CD4-positive, alpha-beta T cell (primary cell): ENCODE results near the gene FYB1. TPM values are rescaled to one million over a fixed set of nuclear protein-coding genes. Genes with fewer than 3 reads are reported as not detected.
A peak's percentile ranks its signal among the peaks of the same experiment; 100 is the strongest.

Experiments used
- ATAC-seq: fragments of 200-7000 bp; cut with Tn5 transposase; one replicate; pipeline ENCODE4 v1.10.0; 2022; ENCODE audit warnings: mild to moderate bottlenecking; ENCODE audit not compliant: poor library complexity
- CTCF ChIA-PET: fragments of 350-600 bp; sonication (Branson Sonifier 250); formaldehyde crosslinking; loops from one replicate; lab custom pipeline; 2021; ENCODE audit warnings: antibody characterized with exemption, inconsistent platforms; lab: Charles Lee
- POLR2A ChIA-PET: fragments of 350-600 bp; sonication (Branson Sonifier 250); formaldehyde crosslinking; loops from one replicate; lab custom pipeline; 2021; ENCODE audit warnings: antibody characterized with exemption, inconsistent platforms; lab: Charles Lee
- DNase-seq, 14 experiments: peaks; one replicate each; pipeline ENCODE4 v3.0.0-alpha.2; 2013 to 2020; ENCODE audit warnings: mixed read lengths in 2 of 14
- H3K27ac ChIP-seq, 2 donors: one replicate each; pipeline versions ENCODE4 v1.5.1 to v1.7.0; 2013; ENCODE audit warnings: low read length in 2 of 2, low read depth in 1 of 2, mild to moderate bottlenecking in 1 of 2
- H3K27me3 ChIP-seq, 2 experiments: 1 replicate in 1 of 2; 2 replicates in 1 of 2; pipeline versions ENCODE4 v1.6.1 to v1.7.0; 2013; ENCODE audit warnings: low read length in 2 of 2, control low read depth in 1 of 2, mild to moderate bottlenecking in 1 of 2, moderate library complexity in 1 of 2; ENCODE audit not compliant: insufficient read depth in 2 of 2, control insufficient read depth in 1 of 2
- H3K36me3 ChIP-seq: one replicate; pipeline ENCODE4 v1.6.1; 2013; ENCODE audit warnings: low read length, control low read depth; ENCODE audit not compliant: insufficient read depth
- H3K4me1 ChIP-seq: one replicate; pipeline ENCODE4 v1.6.1; 2013; ENCODE audit warnings: low read length, control low read depth; ENCODE audit not compliant: insufficient read depth
- H3K4me3 ChIP-seq: one replicate; pipeline ENCODE4 v1.5.1; 2013; ENCODE audit warnings: mild to moderate bottlenecking, low read length, moderate library complexity
- H3K9me3 ChIP-seq, 2 experiments: 1 replicate in 1 of 2; 2 replicates in 1 of 2; pipeline versions ENCODE4 v1.6.1 to v1.7.0; 2013; ENCODE audit warnings: low read length in 2 of 2, mild to moderate bottlenecking in 2 of 2, control low read depth in 1 of 2, moderate library complexity in 1 of 2; ENCODE audit not compliant: control insufficient read depth in 1 of 2, insufficient read depth in 1 of 2
- H3K27ac Mint-ChIP-seq: one replicate; pipeline ENCODE4 v1.8.0; 2020; ENCODE audit warnings: mixed read lengths
- H3K27me3 Mint-ChIP-seq: one replicate; pipeline ENCODE4 v1.8.0; 2021; ENCODE audit warnings: mixed read lengths
- H3K36me3 Mint-ChIP-seq: one replicate; pipeline ENCODE4 v1.8.0; 2021; ENCODE audit warnings: low read depth, mixed read lengths
- H3K4me1 Mint-ChIP-seq: one replicate; pipeline ENCODE4 v1.8.0; 2021; ENCODE audit warnings: low read depth, mixed read lengths
- H3K4me3 Mint-ChIP-seq: one replicate; pipeline ENCODE4 v1.8.0; 2020; ENCODE audit warnings: mild to moderate bottlenecking, mixed read lengths
- H3K9me3 Mint-ChIP-seq: one replicate; pipeline ENCODE4 v1.8.0; 2020; ENCODE audit warnings: mixed read lengths
- intact Hi-C, 2 experiments: fragments of 100-400 bp; cut with DNase I in 1 of 2; cut with micrococcal nuclease in 1 of 2; formaldehyde crosslinking; loops; one replicate each; pipeline versions ENCODE4 v1.15.1 to v1.9.0; 2023 to 2025; cut with DNase I, micrococcal nuclease
- total RNA-seq, 174 experiments: library from RNA in 2 of 174; stranded (reverse) in 2 of 174; gene quantifications; one replicate each; pipeline ENCODE4 v1.2.3 and lab custom pipeline; 2021 to 2026
- TF ChIP-seq, protein P1 (sequence below): fragments of 200-600 bp; IDR thresholded peaks from one replicate; pipeline ENCODE4 v1.8.0; 2022; ENCODE audit warnings: antibody characterized with exemption, mild to moderate bottlenecking

The FYB1 gene
- total RNA-seq, 2 experiments from 2014 or later: 478 to 497 TPM

DNA sequence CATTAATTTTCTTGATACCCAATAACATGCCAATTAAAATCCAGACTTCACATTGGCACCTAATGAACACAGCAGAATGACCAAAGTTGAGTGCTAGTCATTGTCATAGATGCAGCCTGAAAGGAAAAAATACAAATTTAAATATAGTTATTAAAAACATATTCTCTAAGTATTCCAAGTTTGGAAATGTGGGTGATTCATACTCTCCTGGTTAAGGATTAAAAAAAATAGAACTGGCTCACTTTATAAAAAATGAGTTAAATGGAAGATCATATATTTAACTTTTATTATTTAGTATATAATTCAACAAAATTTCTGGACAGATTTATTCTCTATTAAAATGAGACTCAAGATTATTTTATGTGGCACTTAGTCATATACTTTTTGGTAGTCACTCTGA, 112.0 kb downstream of the FYB1 start:
- H3K27me3 Mint-ChIP-seq: no peaks in the 10 kb centered on the region
- intact Hi-C loops: loop anchor here in 1 of 2 experiments (2.0 to 5.0 kb wide), 2 partner anchors 35 to 100 kb away; no protein-coding TSS in a partner anchor
- Histone ChIP-seq H3K27me3 (no peaks in the 10 kb centered on the region), H3K4me3 (no peak overlapping the region), H3K9me3 (no peaks in the 10 kb centered on the region), H3K4me1 (no peaks in the 10 kb centered on the region), H3K36me3 (peaks cover 96% of the 10 kb centered on the region), H3K27ac (no peak overlapping the region)
- DNase-seq: no peak
- H3K36me3 Mint-ChIP-seq: peaks cover 89% of the 10 kb centered on the region
- H3K9me3 Mint-ChIP-seq: no peaks in the 10 kb centered on the region
- peaks cover 32% of the 10 kb centered on the region for H3K4me1 Mint-ChIP-seq
- ChIA-PET CTCF (no interaction called here), POLR2A (no interaction called here)
- H3K27ac Mint-ChIP-seq: peak overlapping the region; percentile 70
- no peak overlapping the region for H3K4me3 Mint-ChIP-seq
- TF ChIP-seq, protein P1, sequence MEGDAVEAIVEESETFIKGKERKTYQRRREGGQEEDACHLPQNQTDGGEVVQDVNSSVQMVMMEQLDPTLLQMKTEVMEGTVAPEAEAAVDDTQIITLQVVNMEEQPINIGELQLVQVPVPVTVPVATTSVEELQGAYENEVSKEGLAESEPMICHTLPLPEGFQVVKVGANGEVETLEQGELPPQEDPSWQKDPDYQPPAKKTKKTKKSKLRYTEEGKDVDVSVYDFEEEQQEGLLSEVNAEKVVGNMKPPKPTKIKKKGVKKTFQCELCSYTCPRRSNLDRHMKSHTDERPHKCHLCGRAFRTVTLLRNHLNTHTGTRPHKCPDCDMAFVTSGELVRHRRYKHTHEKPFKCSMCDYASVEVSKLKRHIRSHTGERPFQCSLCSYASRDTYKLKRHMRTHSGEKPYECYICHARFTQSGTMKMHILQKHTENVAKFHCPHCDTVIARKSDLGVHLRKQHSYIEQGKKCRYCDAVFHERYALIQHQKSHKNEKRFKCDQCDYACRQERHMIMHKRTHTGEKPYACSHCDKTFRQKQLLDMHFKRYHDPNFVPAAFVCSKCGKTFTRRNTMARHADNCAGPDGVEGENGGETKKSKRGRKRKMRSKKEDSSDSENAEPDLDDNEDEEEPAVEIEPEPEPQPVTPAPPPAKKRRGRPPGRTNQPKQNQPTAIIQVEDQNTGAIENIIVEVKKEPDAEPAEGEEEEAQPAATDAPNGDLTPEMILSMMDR: no peak
- ATAC-seq: no peak

DNA sequence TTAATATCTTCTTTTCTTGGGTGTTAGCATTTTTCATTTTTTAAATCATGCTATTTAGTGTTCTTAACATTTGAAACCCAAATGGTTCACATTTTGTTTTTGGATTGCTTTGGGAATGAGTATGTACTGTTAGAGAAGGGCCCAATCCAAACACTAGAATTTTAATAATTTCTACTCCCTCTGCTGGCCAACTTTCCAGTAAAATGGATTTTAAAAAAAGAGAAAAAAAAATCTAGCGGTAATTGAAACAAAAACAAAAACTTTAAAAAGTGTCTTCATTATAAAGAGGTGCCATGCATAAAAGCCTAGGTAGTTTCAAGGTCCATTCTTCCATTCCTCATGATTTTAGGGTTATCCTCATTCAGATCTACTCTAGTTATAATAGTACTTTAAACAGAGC, 113.0 kb downstream of the FYB1 start:
- Histone ChIP-seq H3K4me1 (peaks cover under 1% of the 10 kb centered on the region), H3K27me3 (no peaks in the 10 kb centered on the region), H3K36me3 (peaks cover 86% of the 10 kb centered on the region), H3K9me3 (no peaks in the 10 kb centered on the region), H3K4me3 (no peak overlapping the region), H3K27ac (no peak overlapping the region)
- H3K27ac Mint-ChIP-seq: peak overlapping the region; percentile 70
- POLR2A ChIA-PET: no interaction called here
- intact Hi-C loops: loop anchor here in 1 of 2 experiments (2.0 to 5.0 kb wide), 2 partner anchors 34 to 99 kb away; no protein-coding TSS in a partner anchor
- DNase-seq (peak in 3 of 14 experiments; percentile 21 to 36 (median 35)), ATAC-seq (no peak)
- no peaks in the 10 kb centered on the region for H3K27me3 Mint-ChIP-seq
- peaks cover 39% of the 10 kb centered on the region for H3K4me1 Mint-ChIP-seq
- no peak overlapping the region for H3K4me3 Mint-ChIP-seq
- CTCF ChIA-PET: interaction anchor here (1.6 kb wide), 1 partner anchor 101 kb away, joined by 7 read pairs; no protein-coding TSS in a partner anchor
- no peaks in the 10 kb centered on the region for H3K9me3 Mint-ChIP-seq
- TF ChIP-seq, protein P1: peak; percentile 49
- peaks cover 93% of the 10 kb centered on the region for H3K36me3 Mint-ChIP-seq

DNA sequence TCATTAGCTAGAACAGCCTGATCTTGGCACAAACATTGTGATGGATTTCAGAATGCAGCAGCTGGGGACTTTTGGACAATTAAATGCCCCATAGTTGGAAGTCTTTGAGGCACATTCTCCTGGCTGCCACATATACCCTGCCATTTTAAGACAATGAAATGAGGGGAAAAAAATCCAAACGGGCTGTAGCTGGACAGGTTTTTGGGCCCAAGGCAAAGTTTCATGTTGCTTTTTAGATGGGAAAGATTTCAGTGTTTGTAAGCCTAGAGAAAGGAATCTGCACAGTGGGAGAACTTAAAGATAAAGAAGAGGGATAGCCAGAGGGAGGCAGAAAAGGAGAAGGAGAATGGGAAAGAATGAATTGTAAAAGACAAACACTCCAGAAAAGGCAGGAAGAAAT, 115.1 kb downstream of the FYB1 start:
- no peak for ATAC-seq
- intact Hi-C loops: loop anchor here in 1 of 2 experiments (5.0 kb wide), 1 partner anchor 97 kb away; no protein-coding TSS in a partner anchor
- H3K27me3 Mint-ChIP-seq: no peaks in the 10 kb centered on the region
- peak overlapping the region; percentile 42 for H3K27ac Mint-ChIP-seq
- no peak overlapping the region for H3K4me3 Mint-ChIP-seq
- peaks cover 65% of the 10 kb centered on the region for H3K36me3 ChIP-seq
- H3K9me3 Mint-ChIP-seq: no peaks in the 10 kb centered on the region
- H3K4me1 Mint-ChIP-seq: peaks cover 51% of the 10 kb centered on the region
- H3K27me3 ChIP-seq: no peaks in the 10 kb centered on the region
- peaks cover 12% of the 10 kb centered on the region for H3K4me1 ChIP-seq
- TF ChIP-seq, protein P1: no peak
- H3K27ac ChIP-seq: no peak overlapping the region
- no peak overlapping the region for H3K4me3 ChIP-seq
- ChIA-PET POLR2A (interaction anchor here (0.7 to 1.4 kb wide), 2 partner anchors 139 to 669 kb away, joined by 3 read pairs; no protein-coding TSS in a partner anchor), CTCF (interaction anchor here (1.6 kb wide), 1 partner anchor 99 kb away, joined by 8 read pairs; no protein-coding TSS in a partner anchor)
- H3K9me3 ChIP-seq: no peaks in the 10 kb centered on the region
- peaks cover 80% of the 10 kb centered on the region for H3K36me3 Mint-ChIP-seq
- DNase-seq: no peak
